SK-N-SH treated with all-trans-retinoic acid at 6 μM for 48 hours (cell line): ENCODE results near the gene SLC49A4.

Experiments
- ATAC-seq: fragments of 200-7000 bp; cut with Tn5 transposase; 3 replicates; pipeline ENCODE4 v1.9.1; 2020; ENCODE audit warnings: mild to moderate bottlenecking, moderate library complexity
- ARNTL ChIP-seq: fragments of 450-650 bp; formaldehyde crosslinking; IDR thresholded peaks from 2 replicates; pipeline ENCODE4 v1.5.0; 2020; ENCODE audit warnings: low read depth, mild to moderate bottlenecking, moderate library complexity, borderline replicate concordance
- BACH2 ChIP-seq: fragments of 250-450 bp; sonication (Bioruptor Pico); IDR thresholded peaks from 2 replicates; pipeline ENCODE4 v1.9.0; 2021; ENCODE audit warnings: mild to moderate bottlenecking, borderline replicate concordance
- ISL1 ChIP-seq: fragments of 250-450 bp; sonication (Bioruptor Pico); IDR thresholded peaks from 2 replicates; pipeline ENCODE4 v2.1.2; 2022; ENCODE audit warnings: mild to moderate bottlenecking, moderate library complexity
- OSR1 ChIP-seq: fragments of 250-450 bp; sonication (Bioruptor Pico); IDR thresholded peaks from 2 replicates; pipeline ENCODE4 v1.8.0; 2022; ENCODE audit warnings: moderate library complexity, mild to moderate bottlenecking, inconsistent platforms
- PPARA ChIP-seq: fragments of 250-450 bp; sonication (Bioruptor Pico); IDR thresholded peaks from 2 replicates; pipeline ENCODE4 v1.5.0; 2020; ENCODE audit warnings: mild to moderate bottlenecking, borderline replicate concordance
- RARB ChIP-seq: fragments of 250-450 bp; sonication (Bioruptor Pico); IDR thresholded peaks from 2 replicates; pipeline ENCODE4 v1.8.0; 2021; ENCODE audit warnings: mild to moderate bottlenecking, moderate library complexity
- SNAI2 ChIP-seq: fragments of 250-450 bp; sonication (Bioruptor Pico); IDR thresholded peaks from 2 replicates; pipeline ENCODE4 v1.5.0; 2020; ENCODE audit warnings: mild to moderate bottlenecking, moderate library complexity
- TCF4 ChIP-seq: fragments of 250-450 bp; sonication (Bioruptor Pico); IDR thresholded peaks from 2 replicates; pipeline ENCODE4 v1.8.0; 2021; ENCODE audit warnings: mild to moderate bottlenecking, moderate library complexity, borderline replicate concordance
- TOX ChIP-seq: fragments of 250-450 bp; sonication (Bioruptor Pico); IDR thresholded peaks from 2 replicates; pipeline ENCODE4 v1.8.0; 2021; ENCODE audit warnings: mild to moderate bottlenecking, moderate library complexity, borderline replicate concordance
- ZC3H10 ChIP-seq: fragments of 250-450 bp; sonication (Bioruptor Pico); IDR thresholded peaks from 2 replicates; pipeline ENCODE4 v1.5.1; 2021; ENCODE audit warnings: mild to moderate bottlenecking, moderate library complexity
- ZFP3 ChIP-seq: fragments of 250-450 bp; sonication (Bioruptor Pico); IDR thresholded peaks from 2 replicates; pipeline ENCODE4 v1.5.0; 2020; ENCODE audit warnings: mild to moderate bottlenecking, moderate library complexity
- ZFP30 ChIP-seq: fragments of 450-650 bp; formaldehyde crosslinking; IDR thresholded peaks from 2 replicates; pipeline ENCODE4 v1.5.0; 2022; ENCODE audit warnings: mild to moderate bottlenecking, moderate library complexity
- ZNF70 ChIP-seq: fragments of 450-650 bp; formaldehyde crosslinking; IDR thresholded peaks from 2 replicates; pipeline ENCODE4 v1.5.0; 2020; ENCODE audit warnings: mild to moderate bottlenecking, moderate library complexity
- ZNF8 ChIP-seq: fragments of 450-650 bp; formaldehyde crosslinking; IDR thresholded peaks from 2 replicates; pipeline ENCODE4 v1.5.0; 2020; ENCODE audit warnings: mild to moderate bottlenecking, moderate library complexity
- TF ChIP-seq, protein P1 (sequence below): fragments of 250-450 bp; sonication (Bioruptor Pico); IDR thresholded peaks from 2 replicates; pipeline ENCODE4 v1.5.1; 2020; ENCODE audit warnings: low read depth, mild to moderate bottlenecking, moderate library complexity
- TF ChIP-seq, protein P2 (sequence below): fragments of 250-450 bp; sonication (Bioruptor Pico); IDR thresholded peaks from 2 replicates; pipeline ENCODE4 v1.8.0; 2021; ENCODE audit warnings: low read depth, mild to moderate bottlenecking, moderate library complexity, borderline replicate concordance
- TF ChIP-seq, protein P3 (sequence below): fragments of 250-450 bp; sonication (Bioruptor Pico); IDR thresholded peaks from 2 replicates; pipeline ENCODE4 v1.5.1; 2021; ENCODE audit warnings: mild to moderate bottlenecking, moderate library complexity
- TF ChIP-seq, protein P4 (sequence below): fragments of 250-450 bp; sonication (Bioruptor Pico); IDR thresholded peaks from 2 replicates; pipeline ENCODE4 v1.5.0; 2020; ENCODE audit warnings: mild to moderate bottlenecking, moderate library complexity

Gene SLC49A4

DNA sequence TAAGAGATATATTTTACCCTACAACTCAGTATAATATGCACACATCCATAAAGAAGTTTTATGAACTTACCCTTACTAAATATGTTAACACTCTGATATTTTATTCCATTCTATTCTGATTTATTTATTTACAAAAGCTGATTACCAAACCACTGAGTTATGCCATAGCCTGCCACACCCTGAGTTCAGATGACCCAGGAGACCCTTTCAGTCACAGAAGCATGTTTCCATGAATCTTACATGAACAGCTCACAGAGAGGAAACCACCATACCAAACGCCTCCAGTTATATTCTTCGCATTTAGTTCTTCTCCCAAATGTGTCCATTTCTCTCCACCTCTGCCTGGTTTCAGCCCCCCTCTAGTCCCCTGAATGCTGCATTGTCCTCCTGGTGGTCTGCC, 129.2 kb downstream of the SLC49A4 start:
- ATAC-seq, result no peak
- no peak for TF ChIP-seq PPARA
- TF ChIP-seq ARNTL (CRISPR knock-in tag), result no peak
- TF ChIP-seq, all 23 proteins: peak for 0

DNA sequence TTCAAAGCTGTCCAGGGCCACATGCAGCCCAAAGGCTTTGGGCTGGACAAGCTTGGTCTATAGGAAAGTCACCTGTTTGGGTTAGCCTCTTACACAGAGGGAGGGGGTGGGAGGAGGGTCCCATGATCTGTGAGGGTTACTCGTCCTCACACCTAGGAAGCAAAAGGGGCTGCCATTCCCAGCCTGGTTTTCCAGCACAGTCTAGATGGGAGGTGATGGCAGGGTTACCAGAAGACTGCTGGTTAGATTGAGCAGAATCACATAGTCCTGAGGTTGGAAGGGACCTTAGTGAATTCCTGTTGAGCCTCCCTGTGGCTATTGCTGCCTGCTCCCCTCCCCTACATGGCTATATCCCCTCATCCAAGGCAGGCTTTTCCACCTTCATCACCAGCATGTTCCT, 130.9 kb downstream of the SLC49A4 start:
- no peak for TF ChIP-seq PPARA
- no peak for ATAC-seq

DNA sequence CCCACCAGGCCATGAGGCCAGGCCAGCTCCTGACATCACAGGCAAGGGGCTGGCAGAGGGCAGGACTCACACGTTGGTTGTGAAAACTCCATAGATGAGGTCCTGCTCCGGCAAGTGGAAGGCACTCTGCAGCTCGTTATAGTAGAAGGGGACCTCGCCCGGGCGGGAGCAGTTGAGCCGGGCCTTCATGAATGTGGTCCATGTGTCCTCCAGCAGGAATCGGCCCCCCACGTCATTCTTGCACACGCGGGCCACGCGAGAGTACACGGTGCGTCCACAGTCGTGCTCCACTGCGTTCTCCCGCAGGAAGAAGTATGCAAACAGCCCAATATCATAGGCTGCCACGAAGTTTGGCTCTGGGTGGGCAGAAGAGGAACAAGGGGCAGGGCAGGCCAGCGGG, 131.5 kb downstream of the SLC49A4 start:
- no peak for ATAC-seq
- no peak for TF ChIP-seq RARB (CRISPR knock-in tag)
- TF ChIP-seq, protein P1, sequence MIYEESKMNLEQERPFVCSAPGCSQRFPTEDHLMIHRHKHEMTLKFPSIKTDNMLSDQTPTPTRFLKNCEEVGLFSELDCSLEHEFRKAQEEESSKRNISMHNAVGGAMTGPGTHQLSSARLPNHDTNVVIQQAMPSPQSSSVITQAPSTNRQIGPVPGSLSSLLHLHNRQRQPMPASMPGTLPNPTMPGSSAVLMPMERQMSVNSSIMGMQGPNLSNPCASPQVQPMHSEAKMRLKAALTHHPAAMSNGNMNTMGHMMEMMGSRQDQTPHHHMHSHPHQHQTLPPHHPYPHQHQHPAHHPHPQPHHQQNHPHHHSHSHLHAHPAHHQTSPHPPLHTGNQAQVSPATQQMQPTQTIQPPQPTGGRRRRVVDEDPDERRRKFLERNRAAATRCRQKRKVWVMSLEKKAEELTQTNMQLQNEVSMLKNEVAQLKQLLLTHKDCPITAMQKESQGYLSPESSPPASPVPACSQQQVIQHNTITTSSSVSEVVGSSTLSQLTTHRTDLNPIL (CRISPR knock-in tag), result no peak
- TF ChIP-seq, protein P2, sequence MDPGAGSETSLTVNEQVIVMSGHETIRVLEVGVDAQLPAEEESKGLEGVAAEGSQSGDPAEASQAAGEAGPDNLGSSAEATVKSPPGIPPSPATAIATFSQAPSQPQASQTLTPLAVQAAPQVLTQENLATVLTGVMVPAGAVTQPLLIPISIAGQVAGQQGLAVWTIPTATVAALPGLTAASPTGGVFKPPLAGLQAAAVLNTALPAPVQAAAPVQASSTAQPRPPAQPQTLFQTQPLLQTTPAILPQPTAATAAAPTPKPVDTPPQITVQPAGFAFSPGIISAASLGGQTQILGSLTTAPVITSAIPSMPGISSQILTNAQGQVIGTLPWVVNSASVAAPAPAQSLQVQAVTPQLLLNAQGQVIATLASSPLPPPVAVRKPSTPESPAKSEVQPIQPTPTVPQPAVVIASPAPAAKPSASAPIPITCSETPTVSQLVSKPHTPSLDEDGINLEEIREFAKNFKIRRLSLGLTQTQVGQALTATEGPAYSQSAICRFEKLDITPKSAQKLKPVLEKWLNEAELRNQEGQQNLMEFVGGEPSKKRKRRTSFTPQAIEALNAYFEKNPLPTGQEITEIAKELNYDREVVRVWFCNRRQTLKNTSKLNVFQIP (CRISPR knock-in tag), result no peak
- TF ChIP-seq, protein P3, sequence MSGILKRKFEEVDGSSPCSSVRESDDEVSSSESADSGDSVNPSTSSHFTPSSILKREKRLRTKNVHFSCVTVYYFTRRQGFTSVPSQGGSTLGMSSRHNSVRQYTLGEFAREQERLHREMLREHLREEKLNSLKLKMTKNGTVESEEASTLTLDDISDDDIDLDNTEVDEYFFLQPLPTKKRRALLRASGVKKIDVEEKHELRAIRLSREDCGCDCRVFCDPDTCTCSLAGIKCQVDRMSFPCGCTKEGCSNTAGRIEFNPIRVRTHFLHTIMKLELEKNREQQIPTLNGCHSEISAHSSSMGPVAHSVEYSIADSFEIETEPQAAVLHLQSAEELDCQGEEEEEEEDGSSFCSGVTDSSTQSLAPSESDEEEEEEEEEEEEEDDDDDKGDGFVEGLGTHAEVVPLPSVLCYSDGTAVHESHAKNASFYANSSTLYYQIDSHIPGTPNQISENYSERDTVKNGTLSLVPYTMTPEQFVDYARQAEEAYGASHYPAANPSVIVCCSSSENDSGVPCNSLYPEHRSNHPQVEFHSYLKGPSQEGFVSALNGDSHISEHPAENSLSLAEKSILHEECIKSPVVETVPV (CRISPR knock-in tag), result no peak
- TF ChIP-seq, protein P4, sequence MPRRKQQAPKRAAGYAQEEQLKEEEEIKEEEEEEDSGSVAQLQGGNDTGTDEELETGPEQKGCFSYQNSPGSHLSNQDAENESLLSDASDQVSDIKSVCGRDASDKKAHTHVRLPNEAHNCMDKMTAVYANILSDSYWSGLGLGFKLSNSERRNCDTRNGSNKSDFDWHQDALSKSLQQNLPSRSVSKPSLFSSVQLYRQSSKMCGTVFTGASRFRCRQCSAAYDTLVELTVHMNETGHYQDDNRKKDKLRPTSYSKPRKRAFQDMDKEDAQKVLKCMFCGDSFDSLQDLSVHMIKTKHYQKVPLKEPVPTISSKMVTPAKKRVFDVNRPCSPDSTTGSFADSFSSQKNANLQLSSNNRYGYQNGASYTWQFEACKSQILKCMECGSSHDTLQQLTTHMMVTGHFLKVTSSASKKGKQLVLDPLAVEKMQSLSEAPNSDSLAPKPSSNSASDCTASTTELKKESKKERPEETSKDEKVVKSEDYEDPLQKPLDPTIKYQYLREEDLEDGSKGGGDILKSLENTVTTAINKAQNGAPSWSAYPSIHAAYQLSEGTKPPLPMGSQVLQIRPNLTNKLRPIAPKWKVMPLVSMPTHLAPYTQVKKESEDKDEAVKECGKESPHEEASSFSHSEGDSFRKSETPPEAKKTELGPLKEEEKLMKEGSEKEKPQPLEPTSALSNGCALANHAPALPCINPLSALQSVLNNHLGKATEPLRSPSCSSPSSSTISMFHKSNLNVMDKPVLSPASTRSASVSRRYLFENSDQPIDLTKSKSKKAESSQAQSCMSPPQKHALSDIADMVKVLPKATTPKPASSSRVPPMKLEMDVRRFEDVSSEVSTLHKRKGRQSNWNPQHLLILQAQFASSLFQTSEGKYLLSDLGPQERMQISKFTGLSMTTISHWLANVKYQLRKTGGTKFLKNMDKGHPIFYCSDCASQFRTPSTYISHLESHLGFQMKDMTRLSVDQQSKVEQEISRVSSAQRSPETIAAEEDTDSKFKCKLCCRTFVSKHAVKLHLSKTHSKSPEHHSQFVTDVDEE (CRISPR knock-in tag), result no peak
- no peak for TF ChIP-seq ZFP30 (CRISPR knock-in tag)
- no peak for TF ChIP-seq SNAI2 (CRISPR knock-in tag)
- no peak for TF ChIP-seq ARNTL (CRISPR knock-in tag)
- no peak for TF ChIP-seq BACH2 (CRISPR knock-in tag)
- no peak for TF ChIP-seq ZFP3
- TF ChIP-seq TCF4 (CRISPR knock-in tag), result no peak
- TF ChIP-seq ISL1, result no peak
- TF ChIP-seq ZNF70 (CRISPR knock-in tag), result no peak
- TF ChIP-seq, all 23 proteins: peak for 0

DNA sequence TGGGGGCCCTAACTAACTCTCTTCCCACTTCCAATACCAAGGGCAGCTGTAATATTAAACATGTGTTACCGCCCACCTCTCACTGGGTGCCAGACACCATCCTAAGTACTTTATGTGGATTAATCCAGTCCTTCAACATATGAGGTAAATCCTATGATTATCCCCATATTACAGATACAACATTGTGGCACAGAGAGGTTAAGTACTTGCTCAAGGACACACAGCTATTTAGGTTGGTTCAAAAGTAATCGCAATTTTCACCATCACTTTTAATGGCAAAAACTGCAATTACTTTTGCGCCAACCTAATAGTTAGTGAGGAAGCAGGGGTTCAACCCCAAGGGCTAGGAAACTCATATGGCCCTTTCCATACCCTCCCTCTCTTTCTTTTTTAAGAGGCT, 131.9 kb downstream of the SLC49A4 start:
- TF ChIP-seq ZFP30 (CRISPR knock-in tag), result no peak
- TF ChIP-seq TOX, result no peak
- TF ChIP-seq BACH2 (CRISPR knock-in tag), result no peak
- TF ChIP-seq, protein P1 (CRISPR knock-in tag), result no peak
- TF ChIP-seq PPARA, result no peak
- TF ChIP-seq OSR1 (CRISPR knock-in tag), result no peak
- TF ChIP-seq SNAI2 (CRISPR knock-in tag), result no peak
- no peak for ATAC-seq

DNA sequence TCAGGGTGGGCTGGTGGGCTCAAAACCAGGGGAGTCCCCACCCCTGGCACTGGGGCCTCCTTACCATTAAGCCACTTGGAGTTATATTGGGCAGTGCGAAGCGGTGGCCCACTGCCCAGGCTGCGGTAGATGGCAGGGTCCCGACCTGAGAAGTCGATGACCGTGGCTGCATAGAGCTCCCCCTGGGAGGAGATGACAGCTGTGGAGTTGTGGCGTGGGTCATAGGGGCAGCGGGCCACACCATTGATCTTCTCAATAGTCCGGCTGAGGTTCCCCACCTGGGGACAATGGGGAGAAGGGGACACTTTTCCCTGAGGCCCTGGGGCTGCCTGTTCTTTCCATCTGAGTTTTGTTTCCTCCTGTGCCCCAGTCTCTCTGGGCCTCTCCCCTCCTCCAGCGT, 132.9 kb downstream of the SLC49A4 start:
- no peak for TF ChIP-seq PPARA
- no peak for TF ChIP-seq ZNF8 (CRISPR knock-in tag)
- no peak for TF ChIP-seq TCF4 (CRISPR knock-in tag)
- no peak for TF ChIP-seq ZC3H10 (CRISPR knock-in tag)
- TF ChIP-seq ZNF70 (CRISPR knock-in tag), result no peak
- TF ChIP-seq ZFP3, result no peak
- TF ChIP-seq, protein P2 (CRISPR knock-in tag), result no peak
- no peak for TF ChIP-seq OSR1 (CRISPR knock-in tag)
- TF ChIP-seq, protein P1 (CRISPR knock-in tag), result no peak
- no peak for TF ChIP-seq ZFP30 (CRISPR knock-in tag)
- no peak for TF ChIP-seq TOX
- no peak for ATAC-seq
